Activated B cell treated with CpG ODN at 0.5 μM for 24 hours (primary cell): ENCODE results near the gene GRM4. TPM values are rescaled to one million over a fixed set of nuclear protein-coding genes. Genes with fewer than 3 reads are reported as not detected.

ENCODE experiments used
- ATAC-seq: fragments of 200-7000 bp; cut with Tn5 transposase; one replicate; pipeline ENCODE4 v1.10.0; 2021; ENCODE audit warnings: low read depth, mild to moderate bottlenecking, moderate library complexity
- CTCF ChIA-PET: fragments of 350-600 bp; sonication (Branson Sonifier 250); formaldehyde crosslinking; loops from one replicate; lab custom pipeline; 2021; ENCODE audit warnings: antibody characterized with exemption; lab: Charles Lee
- POLR2A ChIA-PET: fragments of 350-600 bp; sonication (Branson Sonifier 250); formaldehyde crosslinking; loops from one replicate; lab custom pipeline; 2021; ENCODE audit warnings: antibody characterized with exemption; lab: Charles Lee
- DNase-seq: peaks from one replicate; pipeline ENCODE4 v3.0.0; 2022
- H3K27ac Mint-ChIP-seq: one replicate; pipeline ENCODE4 v1.8.0; 2020; ENCODE audit warnings: mixed read lengths
- H3K27me3 Mint-ChIP-seq: one replicate; pipeline ENCODE4 v1.8.0; 2021; ENCODE audit warnings: mixed read lengths
- H3K36me3 Mint-ChIP-seq: one replicate; pipeline ENCODE4 v1.8.0; 2021; ENCODE audit warnings: low read depth, mixed read lengths
- H3K4me1 Mint-ChIP-seq: one replicate; pipeline ENCODE4 v1.8.0; 2021; ENCODE audit warnings: mixed read lengths
- H3K4me3 Mint-ChIP-seq: one replicate; pipeline ENCODE4 v1.8.0; 2020; ENCODE audit warnings: mild to moderate bottlenecking, mixed read lengths
- H3K9me3 Mint-ChIP-seq: one replicate; pipeline ENCODE4 v1.8.0; 2020; ENCODE audit warnings: mixed read lengths
- intact Hi-C: fragments of 100-400 bp; cut with micrococcal nuclease; formaldehyde crosslinking; loops from one replicate; pipeline ENCODE4 v1.15.1; 2024
- total RNA-seq: library from RNA; stranded (reverse); gene quantifications from 2 replicates; pipeline ENCODE4 v1.2.3, GENCODE V29; 2022
- TF ChIP-seq, protein P1 (sequence below): fragments of 200-600 bp; IDR thresholded peaks from one replicate; pipeline ENCODE4 v1.8.0; 2022; ENCODE audit warnings: antibody characterized with exemption, mild to moderate bottlenecking

The GRM4 gene
- total RNA-seq, 1 donor from 2014 or later, result not detected

DNA sequence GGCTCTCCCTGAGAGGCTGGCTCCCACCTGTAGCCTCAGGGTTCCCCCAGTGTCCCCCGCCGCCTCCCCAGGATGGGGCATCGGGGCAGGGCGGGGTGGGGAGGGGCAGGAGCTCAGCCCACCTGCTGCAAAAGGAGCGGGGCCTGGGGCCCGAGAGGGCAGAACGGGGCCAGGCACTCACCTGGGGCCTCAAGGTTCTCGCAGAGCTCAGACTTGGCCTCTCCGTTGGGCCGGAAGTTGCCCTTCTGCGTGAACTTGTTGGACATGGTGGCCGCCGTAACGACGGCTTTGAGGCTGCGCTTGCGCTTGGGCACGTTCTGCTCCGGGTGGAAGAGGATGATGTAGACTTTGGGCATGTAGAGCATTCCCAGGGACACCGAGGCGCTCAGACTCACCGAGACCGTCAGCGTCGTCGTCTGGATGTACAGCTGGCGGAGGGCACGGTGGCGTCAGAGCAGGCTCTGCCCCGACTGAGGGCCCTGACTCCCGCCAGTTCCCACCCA lies 117.9 kb downstream of the GRM4 start:
- Mint-ChIP-seq H3K36me3 (no peaks in the 10 kb centered on the region), H3K4me3 (no peak overlapping the region), H3K9me3 (peaks cover 5% of the 10 kb centered on the region), H3K27ac (no peak overlapping the region), H3K27me3 (peaks cover 2% of the 10 kb centered on the region), H3K4me1 (peaks cover 5% of the 10 kb centered on the region)
- ATAC-seq (no peak), DNase-seq (no peak)
- TF ChIP-seq, protein P1, sequence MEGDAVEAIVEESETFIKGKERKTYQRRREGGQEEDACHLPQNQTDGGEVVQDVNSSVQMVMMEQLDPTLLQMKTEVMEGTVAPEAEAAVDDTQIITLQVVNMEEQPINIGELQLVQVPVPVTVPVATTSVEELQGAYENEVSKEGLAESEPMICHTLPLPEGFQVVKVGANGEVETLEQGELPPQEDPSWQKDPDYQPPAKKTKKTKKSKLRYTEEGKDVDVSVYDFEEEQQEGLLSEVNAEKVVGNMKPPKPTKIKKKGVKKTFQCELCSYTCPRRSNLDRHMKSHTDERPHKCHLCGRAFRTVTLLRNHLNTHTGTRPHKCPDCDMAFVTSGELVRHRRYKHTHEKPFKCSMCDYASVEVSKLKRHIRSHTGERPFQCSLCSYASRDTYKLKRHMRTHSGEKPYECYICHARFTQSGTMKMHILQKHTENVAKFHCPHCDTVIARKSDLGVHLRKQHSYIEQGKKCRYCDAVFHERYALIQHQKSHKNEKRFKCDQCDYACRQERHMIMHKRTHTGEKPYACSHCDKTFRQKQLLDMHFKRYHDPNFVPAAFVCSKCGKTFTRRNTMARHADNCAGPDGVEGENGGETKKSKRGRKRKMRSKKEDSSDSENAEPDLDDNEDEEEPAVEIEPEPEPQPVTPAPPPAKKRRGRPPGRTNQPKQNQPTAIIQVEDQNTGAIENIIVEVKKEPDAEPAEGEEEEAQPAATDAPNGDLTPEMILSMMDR, result no peak
- CTCF ChIA-PET, result interaction anchor here (0.6 to 4.0 kb wide), 10 partner anchors 240 to 442 kb away, joined by 3 to 45 read pairs (median 4); partner anchors contain the start of gene UQCC2
- intact Hi-C loops, result loop anchor here (1.0 kb wide), 1 partner anchor 284 kb away; no protein-coding TSS in a partner anchor
- POLR2A ChIA-PET, result interaction anchor here (1.5 kb wide), 1 partner anchor 239 kb away, joined by 4 read pairs; the partner anchor contains the start of gene LEMD2

- H3K27me3 Mint-ChIP-seq, result peaks cover 5% of the 10 kb centered on the region
- CTCF ChIA-PET, result interaction anchor here (0.6 to 4.0 kb wide), 10 partner anchors 239 to 442 kb away, joined by 3 to 45 read pairs (median 4); partner anchors contain the start of gene UQCC2
- no peak overlapping the region for H3K4me3 Mint-ChIP-seq
- DNase-seq, result peak; percentile 57
- ATAC-seq, result peak; percentile 65
- intact Hi-C loops, result loop anchor here (1.0 kb wide), 1 partner anchor 283 kb away; no protein-coding TSS in a partner anchor
- TF ChIP-seq, protein P1, result no peak
- H3K4me1 Mint-ChIP-seq, result peaks cover 5% of the 10 kb centered on the region
- POLR2A ChIA-PET, result interaction anchor here (1.5 kb wide), 1 partner anchor 238 kb away, joined by 4 read pairs; the partner anchor contains the start of gene LEMD2
- H3K9me3 Mint-ChIP-seq, result peaks cover 5% of the 10 kb centered on the region
- no peak overlapping the region for H3K27ac Mint-ChIP-seq
- no peaks in the 10 kb centered on the region for H3K36me3 Mint-ChIP-seq
These were observed 118.4 kb downstream of the GRM4 start for GRCh38 chr6:34027445-34027936.

GRCh38 chr6:34025861-34026260 lies 120.0 kb downstream of the GRM4 start:
- Mint-ChIP-seq H3K36me3 (no peaks in the 10 kb centered on the region), H3K4me1 (no peaks in the 10 kb centered on the region), H3K4me3 (no peak overlapping the region), H3K27me3 (peaks cover 9% of the 10 kb centered on the region), H3K9me3 (peaks cover 5% of the 10 kb centered on the region), H3K27ac (no peak overlapping the region)
- ATAC-seq, result no peak
- POLR2A ChIA-PET, result no interaction called here
- no peak for DNase-seq
- CTCF ChIA-PET, result interaction anchor here (0.6 kb wide), 1 partner anchor 220 kb away, joined by 3 read pairs; no protein-coding TSS in a partner anchor
- TF ChIP-seq, protein P1, result no peak
- intact Hi-C loops, result no loop called here

GRCh38 chr6:34025112-34025807 lies 120.6 kb downstream of the GRM4 start:
- DNase-seq, result no peak
- ChIA-PET POLR2A (no interaction called here), CTCF (interaction anchor here (0.6 to 1.4 kb wide), 2 partner anchors 219 to 254 kb away, joined by 3 to 5 read pairs; no protein-coding TSS in a partner anchor)
- H3K9me3 Mint-ChIP-seq, result peaks cover 5% of the 10 kb centered on the region
- peaks cover 9% of the 10 kb centered on the region for H3K27me3 Mint-ChIP-seq
- H3K36me3 Mint-ChIP-seq, result no peaks in the 10 kb centered on the region
- intact Hi-C loops, result no loop called here
- TF ChIP-seq, protein P1, result no peak
- no peaks in the 10 kb centered on the region for H3K4me1 Mint-ChIP-seq
- ATAC-seq, result no peak
- H3K4me3 Mint-ChIP-seq, result no peak overlapping the region
- no peak overlapping the region for H3K27ac Mint-ChIP-seq

DNA sequence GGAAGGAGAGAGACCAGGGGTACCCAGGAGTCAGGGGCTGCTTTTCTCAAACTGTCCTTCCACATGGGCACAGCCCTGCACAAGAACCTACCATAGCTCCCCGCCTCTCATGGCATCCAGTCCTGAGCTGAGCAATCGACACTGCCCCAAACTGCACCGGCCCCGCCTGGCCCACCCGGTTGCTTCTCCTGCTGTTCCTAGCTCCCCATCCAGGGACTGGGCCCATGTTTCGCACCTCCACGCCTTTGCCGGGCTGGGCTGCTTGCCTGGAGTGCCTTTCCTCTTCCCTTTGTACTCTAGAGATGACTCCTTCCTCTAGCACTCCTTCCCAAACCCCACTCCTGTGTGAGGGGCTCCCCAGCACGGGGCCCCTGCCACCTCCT lies 123.0 kb downstream of the GRM4 start:
- no peaks in the 10 kb centered on the region for H3K4me1 Mint-ChIP-seq
- H3K27ac Mint-ChIP-seq, result no peak overlapping the region
- intact Hi-C loops, result no loop called here
- H3K27me3 Mint-ChIP-seq, result peaks cover 9% of the 10 kb centered on the region
- no peak for DNase-seq
- peaks cover 5% of the 10 kb centered on the region for H3K9me3 Mint-ChIP-seq
- TF ChIP-seq, protein P1, result no peak
- ChIA-PET POLR2A (no interaction called here), CTCF (no interaction called here)
- no peak overlapping the region for H3K4me3 Mint-ChIP-seq
- no peaks in the 10 kb centered on the region for H3K36me3 Mint-ChIP-seq
- no peak for ATAC-seq
